Measurements from ENCODE around the gene PACSIN2.

GRCh38 chr22:43013355-43014315, 1.3 kb downstream of the PACSIN2 start:
- no peak for TF ChIP-seq CTCF (IDR thresholded peaks at IDR 0.05)
- peak in 1 of 2 donors; percentile 16 for TF ChIP-seq POLR2AphosphoS5 (IDR thresholded peaks at IDR 0.05)
